ENCODE results near the gene HOXB4. TPM values are rescaled to one million over a fixed set of nuclear protein-coding genes. Genes with fewer than 3 reads are reported as not detected.

Gene HOXB4
- total RNA-seq, 2 experiments from 2014 or later, result 7.4 to 8.9 TPM

DNA sequence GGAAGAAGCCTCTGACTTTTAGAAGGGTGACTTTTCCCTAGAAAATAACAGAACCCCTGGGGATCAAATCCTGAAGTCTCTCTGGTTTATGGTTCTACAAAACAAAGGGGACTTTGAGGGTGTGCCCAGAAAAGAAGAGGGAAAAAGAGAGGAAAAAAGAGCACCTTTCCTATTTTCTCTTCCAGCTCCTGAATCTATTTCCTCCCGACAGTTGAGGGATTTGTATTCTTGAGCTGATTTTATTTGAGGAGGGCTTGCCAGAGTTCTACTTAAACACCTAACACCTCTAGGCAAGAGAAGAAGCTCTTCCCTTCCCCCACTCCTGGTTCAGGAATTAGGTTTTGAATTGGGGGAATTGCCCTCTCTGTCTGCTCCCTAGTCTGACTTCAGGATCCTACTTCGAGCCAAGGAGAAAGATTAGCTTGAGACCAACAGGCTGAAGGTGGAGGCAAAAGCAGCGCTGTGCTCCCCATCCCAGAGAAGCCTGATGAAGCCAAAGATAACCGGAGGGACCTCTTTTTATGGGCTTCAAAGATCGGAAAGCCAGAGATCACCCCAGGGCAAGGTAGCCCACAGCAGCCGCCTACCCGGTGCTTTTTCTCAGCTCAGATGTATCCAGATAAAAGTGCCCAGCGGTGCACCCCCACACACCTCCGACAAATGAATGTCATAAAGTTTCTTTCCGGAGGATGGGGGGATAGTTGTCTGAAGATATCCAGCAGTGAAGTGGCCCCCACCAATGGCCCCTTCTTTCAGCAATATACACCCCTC lies 11.1 kb upstream of the HOXB4 start:
- Histone ChIP-seq H3K4me3 (ENCODE audit: low read depth, low read length, poor library complexity, severe bottlenecking) (no peak overlapping the region), H3K9me3 (ENCODE audit: low read length) (no peaks in the 10 kb centered on the region), H3K79me2 (ENCODE audit: insufficient read depth, low read depth, low read length) (no peaks in the 10 kb centered on the region), H3K36me3 (ENCODE audit: insufficient read depth, low read length) (no peaks in the 10 kb centered on the region), H4K20me1 (ENCODE audit: insufficient read depth, low read length) (no peaks in the 10 kb centered on the region), H3K4me2 (ENCODE audit: low read length) (no peak overlapping the region), H3K27ac (ENCODE audit: low read depth, low read length, poor library complexity, severe bottlenecking) (no peak overlapping the region), H2AFZ (ENCODE audit: low read length) (no peak overlapping the region), H3K9me2 (ENCODE audit: insufficient read depth, low read length) (no peaks in the 10 kb centered on the region), H3K4me1 (ENCODE audit: insufficient read depth, low read length, poor library complexity, severe bottlenecking) (peaks cover 32% of the 10 kb centered on the region)
- DNase-seq (ENCODE audit: low spot score), result no peak
- ChIA-PET POLR2A (interaction anchor here (1.0 to 1.6 kb wide), 2 partner anchors 122 to 256 kb away, joined by 3 to 4 read pairs; no protein-coding TSS in a partner anchor), CTCF (ENCODE audit: unreplicated experiment) (interaction anchor here (0.6 kb wide), 1 partner anchor 223 kb away, joined by 4 read pairs; no protein-coding TSS in a partner anchor)
- no TSS peak for BruUV-seq (replicated peaks)
- no peak; the same call in 1 of the 2 replicates for TF ChIP-seq EZH2phosphoT487 (IDR thresholded peaks at IDR 0.05; ENCODE audit: borderline replicate concordance, low read depth, low read length)
- TF ChIP-seq, protein P1, sequence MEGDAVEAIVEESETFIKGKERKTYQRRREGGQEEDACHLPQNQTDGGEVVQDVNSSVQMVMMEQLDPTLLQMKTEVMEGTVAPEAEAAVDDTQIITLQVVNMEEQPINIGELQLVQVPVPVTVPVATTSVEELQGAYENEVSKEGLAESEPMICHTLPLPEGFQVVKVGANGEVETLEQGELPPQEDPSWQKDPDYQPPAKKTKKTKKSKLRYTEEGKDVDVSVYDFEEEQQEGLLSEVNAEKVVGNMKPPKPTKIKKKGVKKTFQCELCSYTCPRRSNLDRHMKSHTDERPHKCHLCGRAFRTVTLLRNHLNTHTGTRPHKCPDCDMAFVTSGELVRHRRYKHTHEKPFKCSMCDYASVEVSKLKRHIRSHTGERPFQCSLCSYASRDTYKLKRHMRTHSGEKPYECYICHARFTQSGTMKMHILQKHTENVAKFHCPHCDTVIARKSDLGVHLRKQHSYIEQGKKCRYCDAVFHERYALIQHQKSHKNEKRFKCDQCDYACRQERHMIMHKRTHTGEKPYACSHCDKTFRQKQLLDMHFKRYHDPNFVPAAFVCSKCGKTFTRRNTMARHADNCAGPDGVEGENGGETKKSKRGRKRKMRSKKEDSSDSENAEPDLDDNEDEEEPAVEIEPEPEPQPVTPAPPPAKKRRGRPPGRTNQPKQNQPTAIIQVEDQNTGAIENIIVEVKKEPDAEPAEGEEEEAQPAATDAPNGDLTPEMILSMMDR (conservative IDR thresholded peaks at IDR 0.05; ENCODE audit: low read length), result no peak
- intact Hi-C loops (cut with micrococcal nuclease; ENCODE audit: unreplicated experiment), result no loop called here

DNA sequence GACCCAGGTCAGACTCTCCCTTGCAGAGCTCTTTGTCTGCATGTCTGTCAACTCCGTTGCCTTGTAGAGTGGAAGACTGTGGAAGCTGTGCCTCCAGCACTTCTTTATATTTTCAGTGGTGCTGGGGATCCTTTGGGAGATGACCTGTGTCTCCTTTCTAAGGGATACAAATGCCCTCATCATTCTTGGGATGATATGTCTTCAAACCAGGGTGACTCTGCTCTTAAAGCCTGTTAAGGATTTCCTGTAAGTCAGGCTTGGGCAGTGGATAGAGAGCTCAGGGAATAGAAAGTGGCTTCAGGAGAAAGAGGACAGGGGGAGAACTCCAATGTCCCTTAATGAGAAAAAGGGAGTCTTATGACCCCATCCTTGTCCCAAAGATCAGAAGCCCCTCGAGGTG lies 10.4 kb upstream of the HOXB4 start:
- H3K4me2 ChIP-seq (ENCODE audit: low read length), result no peak overlapping the region
- H3K27ac ChIP-seq (ENCODE audit: low read depth, low read length, poor library complexity, severe bottlenecking), result no peak overlapping the region
- no peak overlapping the region for H3K4me3 ChIP-seq (ENCODE audit: low read depth, low read length, poor library complexity, severe bottlenecking)
- H4K20me1 ChIP-seq (ENCODE audit: insufficient read depth, low read length), result no peaks in the 10 kb centered on the region
- no peaks in the 10 kb centered on the region for H3K79me2 ChIP-seq (ENCODE audit: insufficient read depth, low read depth, low read length)
- no peak for DNase-seq (ENCODE audit: low spot score)
- no peaks in the 10 kb centered on the region for H3K9me3 ChIP-seq (ENCODE audit: low read length)
- POLR2A ChIA-PET, result interaction anchor here (0.6 to 1.6 kb wide), 5 partner anchors 121 to 255 kb away, joined by 3 to 6 read pairs (median 3); no protein-coding TSS in a partner anchor
- intact Hi-C loops (cut with micrococcal nuclease; ENCODE audit: unreplicated experiment), result no loop called here
- no peaks in the 10 kb centered on the region for H3K9me2 ChIP-seq (ENCODE audit: insufficient read depth, low read length)
- H2AFZ ChIP-seq (ENCODE audit: low read length), result no peak overlapping the region
- CTCF ChIA-PET (ENCODE audit: unreplicated experiment), result interaction anchor here (0.6 kb wide), 1 partner anchor 222 kb away, joined by 4 read pairs; no protein-coding TSS in a partner anchor
- TF ChIP-seq EZH2phosphoT487 (IDR thresholded peaks at IDR 0.05; ENCODE audit: borderline replicate concordance, low read depth, low read length), result 0 out of 2 replicates have a peak, but pooled peaks have one; percentile 5
- TF ChIP-seq, protein P1 (conservative IDR thresholded peaks at IDR 0.05; ENCODE audit: low read length), result no peak
- BruUV-seq (replicated peaks), result no TSS peak
- no peaks in the 10 kb centered on the region for H3K36me3 ChIP-seq (ENCODE audit: insufficient read depth, low read length)
- peaks cover 32% of the 10 kb centered on the region for H3K4me1 ChIP-seq (ENCODE audit: insufficient read depth, low read length, poor library complexity, severe bottlenecking)

DNA sequence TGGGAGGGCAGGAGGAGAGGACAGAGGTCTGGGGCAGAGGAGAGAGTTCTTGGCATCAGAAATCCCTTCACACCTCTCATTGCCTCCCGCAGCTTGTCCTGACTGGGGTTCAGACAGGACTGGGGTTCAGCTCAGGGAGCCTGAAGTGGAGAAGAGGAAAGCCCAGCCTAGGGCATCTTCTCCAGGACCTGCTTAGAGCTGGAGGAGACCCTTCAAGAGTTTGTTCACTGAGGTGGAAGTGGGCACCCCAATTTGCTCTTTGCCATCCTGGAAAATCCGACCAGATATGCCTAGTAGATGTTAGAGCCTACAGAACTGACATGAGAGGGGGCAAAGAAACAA lies 9.9 kb upstream of the HOXB4 start:
- H3K4me1 ChIP-seq (ENCODE audit: insufficient read depth, low read length, poor library complexity, severe bottlenecking), result peaks cover 32% of the 10 kb centered on the region
- no TSS peak for BruUV-seq (replicated peaks)
- CTCF ChIA-PET (ENCODE audit: unreplicated experiment), result no interaction called here

More for the DNA sequence above, 9.9 kb upstream of the HOXB4 start:
- Histone ChIP-seq H3K4me2 (ENCODE audit: low read length) (no peak overlapping the region), H3K9me2 (ENCODE audit: insufficient read depth, low read length) (no peaks in the 10 kb centered on the region), H3K9me3 (ENCODE audit: low read length) (no peaks in the 10 kb centered on the region), H4K20me1 (ENCODE audit: insufficient read depth, low read length) (no peaks in the 10 kb centered on the region), H2AFZ (ENCODE audit: low read length) (no peak overlapping the region), H3K27ac (ENCODE audit: low read depth, low read length, poor library complexity, severe bottlenecking) (no peak overlapping the region), H3K4me3 (ENCODE audit: low read depth, low read length, poor library complexity, severe bottlenecking) (no peak overlapping the region), H3K36me3 (ENCODE audit: insufficient read depth, low read length) (no peaks in the 10 kb centered on the region), H3K79me2 (ENCODE audit: insufficient read depth, low read depth, low read length) (no peaks in the 10 kb centered on the region)
- TF ChIP-seq, protein P1 (conservative IDR thresholded peaks at IDR 0.05; ENCODE audit: low read length), result no peak
- no peak for TF ChIP-seq EZH2phosphoT487 (IDR thresholded peaks at IDR 0.05; ENCODE audit: borderline replicate concordance, low read depth, low read length)
- POLR2A ChIA-PET, result interaction anchor here (0.6 to 1.6 kb wide), 6 partner anchors 121 to 242 kb away, joined by 3 to 6 read pairs (median 4); no protein-coding TSS in a partner anchor
- intact Hi-C loops (cut with micrococcal nuclease; ENCODE audit: unreplicated experiment), result no loop called here
- DNase-seq (ENCODE audit: low spot score), result no peak

All from OCI-LY7 (cell line).